Liver (tissue), 9 donors: ENCODE results near the gene DTD1. TPM values are rescaled to one million over a fixed set of nuclear protein-coding genes. Genes with fewer than 3 reads are reported as not detected.

ENCODE experiments used
- DNase-seq: peaks from one replicate; pipeline ENCODE4 v3.0.0-alpha.2; 2017; ENCODE audit warnings: low spot score
- H3K27ac ChIP-seq, 2 donors: one replicate each; pipeline ENCODE4 v1.7.0; 2013; ENCODE audit warnings: inconsistent platforms in 2 of 2, low read length in 2 of 2, control low read depth in 1 of 2, low read depth in 1 of 2, mild to moderate bottlenecking in 1 of 2
- H3K27me3 ChIP-seq, 4 donors: one replicate each; pipeline versions ENCODE4 v1.6.1 to v1.7.0; 2013; ENCODE audit warnings: low read length in 3 of 4, inconsistent platforms in 1 of 4, mild to moderate bottlenecking in 1 of 4, moderate library complexity in 1 of 4; ENCODE audit not compliant: control insufficient read depth in 4 of 4, insufficient read depth in 4 of 4
- H3K36me3 ChIP-seq, 4 donors: one replicate each; pipeline versions ENCODE4 v1.6.1 to v1.7.0; 2013; ENCODE audit warnings: low read length in 3 of 4, mild to moderate bottlenecking in 3 of 4, low read depth in 1 of 4, moderate library complexity in 1 of 4; ENCODE audit not compliant: control insufficient read depth in 4 of 4, insufficient read depth in 3 of 4
- H3K4me1 ChIP-seq, 4 donors: one replicate each; pipeline versions ENCODE4 v1.6.1 to v1.7.0; 2013; ENCODE audit warnings: low read length in 3 of 4, mild to moderate bottlenecking in 3 of 4, moderate library complexity in 1 of 4; ENCODE audit not compliant: control insufficient read depth in 4 of 4, insufficient read depth in 4 of 4
- H3K4me3 ChIP-seq, 3 donors: one replicate each; pipeline versions ENCODE4 v1.6.1 to v1.7.0; 2013; ENCODE audit warnings: low read length in 3 of 3, control low read depth in 1 of 3, low read depth in 1 of 3, mild to moderate bottlenecking in 1 of 3
- H3K9ac ChIP-seq, 2 donors: one replicate each; pipeline ENCODE4 v1.7.0; 2013; ENCODE audit warnings: low read length in 2 of 2, mild to moderate bottlenecking in 2 of 2, moderate library complexity in 2 of 2, control low read depth in 1 of 2, low read depth in 1 of 2
- H3K9me3 ChIP-seq, 4 donors: one replicate each; pipeline versions ENCODE4 v1.6.1 to v1.7.0; 2013; ENCODE audit warnings: low read length in 3 of 4; ENCODE audit not compliant: control insufficient read depth in 4 of 4
- EGR1 ChIP-seq, 2 donors: IDR thresholded peaks; 2 replicates each; pipeline ENCODE4 v1.6.1; 2016 to 2018; ENCODE audit warnings: antibody characterized with exemption in 2 of 2, low read depth in 2 of 2
- FOXA1 ChIP-seq: IDR thresholded peaks from 2 replicates; pipeline ENCODE4 v1.6.1; 2016; ENCODE audit warnings: antibody characterized with exemption
- FOXA2 ChIP-seq: IDR thresholded peaks from 2 replicates; pipeline ENCODE4 v1.6.1; 2016; ENCODE audit warnings: antibody characterized with exemption
- HNF4A ChIP-seq, 2 donors: conservative IDR thresholded peaks; 2 replicates each; pipeline ENCODE4 v1.6.1; 2016; ENCODE audit warnings: antibody characterized with exemption in 2 of 2, mild to moderate bottlenecking in 2 of 2
- HNF4G ChIP-seq: IDR thresholded peaks from 2 replicates; pipeline ENCODE4 v1.6.1; 2016; ENCODE audit warnings: antibody characterized with exemption
- NR2F2 ChIP-seq: IDR thresholded peaks from 2 replicates; pipeline ENCODE4 v1.6.1; 2016; ENCODE audit warnings: antibody characterized with exemption
- RAD21 ChIP-seq, 2 donors: IDR thresholded peaks; 2 replicates each; pipeline ENCODE4 v1.6.1; 2016; ENCODE audit warnings: antibody characterized with exemption in 2 of 2, mild to moderate bottlenecking in 2 of 2
- SP1 ChIP-seq: IDR thresholded peaks from 2 replicates; pipeline ENCODE4 v1.6.1; 2018; ENCODE audit warnings: antibody characterized with exemption, mild to moderate bottlenecking
- TAF1 ChIP-seq: conservative IDR thresholded peaks from 2 replicates; pipeline ENCODE4 v1.6.1; 2016; ENCODE audit warnings: antibody characterized with exemption, mild to moderate bottlenecking
- YY1 ChIP-seq: IDR thresholded peaks from 2 replicates; pipeline ENCODE4 v1.6.1; 2016; ENCODE audit warnings: antibody characterized with exemption, mild to moderate bottlenecking
- WGBS: extraction: QIAGEN DNeasy Blood & Tissue Kit; methylation state at CpG from one replicate; pipeline ENCODE4 v1.1.7; 2013; 5-methylcytosine and 5-hydroxymethylcytosine counted together
- polyA plus RNA-seq, 2 donors: library from polyadenylated mRNA; stranded (reverse) in 1 of 2; unstranded in 1 of 2; fragments of 200-250 nt in 1 of 2; fragments of >200 nt in 1 of 2; fragmentation: Nextera tagmentation in 1 of 2; extraction: Ambion mirVana in 1 of 2; gene quantifications; one replicate each; pipeline versions ENCODE4 v1.2.1 to v1.2.3, GENCODE V29; 2013 to 2015
- total RNA-seq, 2 donors: library from RNA; depleted of rRNA; stranded (reverse); fragments of >200 nt; gene quantifications; one replicate each; pipeline ENCODE4 v1.2.3, GENCODE V29; 2014
- TF ChIP-seq, protein P1 (sequence below): IDR thresholded peaks from 2 replicates; pipeline ENCODE4 v1.6.1; 2016; ENCODE audit warnings: antibody characterized with exemption
- TF ChIP-seq, protein P2 (sequence below): IDR thresholded peaks from 2 replicates; pipeline ENCODE4 v1.6.1; 2016; ENCODE audit warnings: antibody characterized with exemption
- TF ChIP-seq, protein P3 (sequence below): fragments of 150-350 bp; IDR thresholded peaks from 2 replicates; pipeline ENCODE4 v1.5.1; 2017; ENCODE audit warnings: improper control_type of control experiment, low read depth, low read length; ENCODE audit not compliant: missing input control
- TF ChIP-seq, protein P4 (sequence below): IDR thresholded peaks from 2 replicates; pipeline ENCODE4 v1.6.1; 2016; ENCODE audit warnings: antibody characterized with exemption
- donor health status: healthy.
- donor health status: healthy.
- donor health status: healthy.
- donor health status: healthy.
- donor health status: healthy.

DTD1 gene
- total and polyA plus RNA-seq, 4 donors = 7.8 to 11.3 (median 10.1) TPM

DNA sequence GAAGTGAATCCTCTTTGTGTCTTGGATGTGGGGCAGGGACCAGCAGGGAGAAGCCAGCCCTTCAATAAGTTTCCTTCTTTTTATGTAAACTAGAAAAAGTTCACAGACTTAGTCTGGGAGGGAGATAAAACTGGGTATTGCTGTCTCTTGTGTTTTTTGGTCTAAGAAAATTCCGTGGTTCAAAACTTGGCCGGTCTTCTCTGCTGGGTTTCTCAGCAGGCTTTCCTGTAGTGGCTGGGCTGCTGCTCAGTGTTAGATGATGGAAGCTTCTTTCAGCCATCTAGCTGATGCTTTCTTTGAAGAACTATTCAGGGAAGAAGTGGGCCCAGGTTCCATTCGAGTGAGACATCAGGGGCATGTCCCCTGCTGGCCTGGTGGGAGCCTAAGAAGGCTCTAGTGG, 155.0 kb downstream of the DTD1 start:
- H3K9ac ChIP-seq = no peak overlapping the region
- TF ChIP-seq, protein P1, sequence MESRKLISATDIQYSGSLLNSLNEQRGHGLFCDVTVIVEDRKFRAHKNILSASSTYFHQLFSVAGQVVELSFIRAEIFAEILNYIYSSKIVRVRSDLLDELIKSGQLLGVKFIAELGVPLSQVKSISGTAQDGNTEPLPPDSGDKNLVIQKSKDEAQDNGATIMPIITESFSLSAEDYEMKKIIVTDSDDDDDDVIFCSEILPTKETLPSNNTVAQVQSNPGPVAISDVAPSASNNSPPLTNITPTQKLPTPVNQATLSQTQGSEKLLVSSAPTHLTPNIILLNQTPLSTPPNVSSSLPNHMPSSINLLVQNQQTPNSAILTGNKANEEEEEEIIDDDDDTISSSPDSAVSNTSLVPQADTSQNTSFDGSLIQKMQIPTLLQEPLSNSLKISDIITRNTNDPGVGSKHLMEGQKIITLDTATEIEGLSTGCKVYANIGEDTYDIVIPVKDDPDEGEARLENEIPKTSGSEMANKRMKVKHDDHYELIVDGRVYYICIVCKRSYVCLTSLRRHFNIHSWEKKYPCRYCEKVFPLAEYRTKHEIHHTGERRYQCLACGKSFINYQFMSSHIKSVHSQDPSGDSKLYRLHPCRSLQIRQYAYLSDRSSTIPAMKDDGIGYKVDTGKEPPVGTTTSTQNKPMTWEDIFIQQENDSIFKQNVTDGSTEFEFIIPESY = no peak
- no peak for TF ChIP-seq FOXA1
- H3K27ac ChIP-seq = no peak overlapping the region
- no peaks in the 10 kb centered on the region for H3K4me1 ChIP-seq
- no peaks in the 10 kb centered on the region for H3K9me3 ChIP-seq
- no peaks in the 10 kb centered on the region for H3K27me3 ChIP-seq
- no peak for DNase-seq
- no peak overlapping the region for H3K4me3 ChIP-seq
- WGBS = 87% methylated on average over 3 of the region's 3 CpGs
- H3K36me3 ChIP-seq = peaks cover 0 to 2% (median 0%) of the 10 kb centered on the region in 4 donors

DNA sequence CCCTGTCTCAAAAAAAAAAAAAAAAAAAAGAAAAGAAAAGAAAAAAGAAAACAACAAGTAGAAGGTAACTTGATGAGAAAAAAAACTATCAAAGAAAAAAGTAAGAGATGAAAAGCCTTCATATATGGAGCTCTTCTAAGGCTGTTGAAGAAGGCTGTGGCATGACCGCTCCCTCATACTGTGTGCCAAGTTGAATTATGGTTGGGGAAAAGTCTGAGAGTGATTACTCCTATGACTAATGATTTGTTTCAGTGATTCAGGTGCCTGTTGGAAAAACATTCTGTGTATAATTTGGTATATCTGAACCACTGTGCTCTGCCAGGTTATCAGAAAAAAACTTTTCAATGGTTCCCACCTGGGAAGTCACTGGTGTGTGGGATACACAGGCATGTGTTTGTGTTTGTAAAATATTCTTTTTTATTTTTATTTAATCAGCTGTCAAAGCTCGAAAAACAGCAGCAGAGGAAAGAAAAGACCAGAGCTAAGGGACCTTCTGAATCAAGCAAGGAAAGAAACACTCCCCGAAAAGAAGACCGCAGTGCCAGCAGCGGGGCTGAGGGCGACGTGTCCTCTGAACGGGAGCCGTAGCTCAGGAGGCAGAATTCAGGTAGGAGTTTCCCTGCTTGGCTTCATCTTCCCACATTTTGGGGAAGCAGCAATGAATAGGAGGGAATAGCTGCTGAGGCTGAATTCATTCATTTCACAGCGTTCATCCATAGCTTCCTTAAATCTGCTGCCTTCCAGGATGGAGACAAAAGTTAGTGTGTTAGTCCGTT, 156.0 kb downstream of the DTD1 start:
- Histone ChIP-seq H3K4me3 (no peak overlapping the region), H3K4me1 (no peaks in the 10 kb centered on the region), H3K9ac (no peak overlapping the region), H3K27ac (no peak overlapping the region), H3K27me3 (no peaks in the 10 kb centered on the region), H3K36me3 (peaks cover 0 to 2% (median 0%) of the 10 kb centered on the region in 4 donors), H3K9me3 (no peaks in the 10 kb centered on the region)
- TF ChIP-seq FOXA1 (no peak), NR2F2 (no peak), TAF1 (no peak), HNF4A (conservative IDR thresholded peaks at IDR 0.05) (no peak), HNF4G (no peak), YY1 (no peak), RAD21 (IDR thresholded peaks at IDR 0.05) (no peak), EGR1 (IDR thresholded peaks at IDR 0.05; ENCODE audit: low read depth in 2 of 2) (no peak), FOXA2 (no peak), SP1 (no peak)
- TF ChIP-seq, protein P2, sequence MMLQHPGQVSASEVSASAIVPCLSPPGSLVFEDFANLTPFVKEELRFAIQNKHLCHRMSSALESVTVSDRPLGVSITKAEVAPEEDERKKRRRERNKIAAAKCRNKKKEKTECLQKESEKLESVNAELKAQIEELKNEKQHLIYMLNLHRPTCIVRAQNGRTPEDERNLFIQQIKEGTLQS = no peak
- TF ChIP-seq, protein P1 = no peak
- TF ChIP-seq, protein P3, sequence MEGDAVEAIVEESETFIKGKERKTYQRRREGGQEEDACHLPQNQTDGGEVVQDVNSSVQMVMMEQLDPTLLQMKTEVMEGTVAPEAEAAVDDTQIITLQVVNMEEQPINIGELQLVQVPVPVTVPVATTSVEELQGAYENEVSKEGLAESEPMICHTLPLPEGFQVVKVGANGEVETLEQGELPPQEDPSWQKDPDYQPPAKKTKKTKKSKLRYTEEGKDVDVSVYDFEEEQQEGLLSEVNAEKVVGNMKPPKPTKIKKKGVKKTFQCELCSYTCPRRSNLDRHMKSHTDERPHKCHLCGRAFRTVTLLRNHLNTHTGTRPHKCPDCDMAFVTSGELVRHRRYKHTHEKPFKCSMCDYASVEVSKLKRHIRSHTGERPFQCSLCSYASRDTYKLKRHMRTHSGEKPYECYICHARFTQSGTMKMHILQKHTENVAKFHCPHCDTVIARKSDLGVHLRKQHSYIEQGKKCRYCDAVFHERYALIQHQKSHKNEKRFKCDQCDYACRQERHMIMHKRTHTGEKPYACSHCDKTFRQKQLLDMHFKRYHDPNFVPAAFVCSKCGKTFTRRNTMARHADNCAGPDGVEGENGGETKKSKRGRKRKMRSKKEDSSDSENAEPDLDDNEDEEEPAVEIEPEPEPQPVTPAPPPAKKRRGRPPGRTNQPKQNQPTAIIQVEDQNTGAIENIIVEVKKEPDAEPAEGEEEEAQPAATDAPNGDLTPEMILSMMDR = no peak
- TF ChIP-seq, protein P4, sequence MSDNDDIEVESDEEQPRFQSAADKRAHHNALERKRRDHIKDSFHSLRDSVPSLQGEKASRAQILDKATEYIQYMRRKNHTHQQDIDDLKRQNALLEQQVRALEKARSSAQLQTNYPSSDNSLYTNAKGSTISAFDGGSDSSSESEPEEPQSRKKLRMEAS = no peak
- WGBS = 95% methylated on average over 11 of the region's 11 CpGs
- no peak for DNase-seq
